H1 (cell line): ENCODE data around the gene DDIAS. TPM values are rescaled to one million over a fixed set of nuclear protein-coding genes. Genes with fewer than 3 reads are reported as not detected.

Source experiments
- CTCF ChIA-PET: fragments of 300-600 bp; sonication (Branson Sonifier 250); formaldehyde crosslinking; loops from one replicate; lab custom pipeline; 2021; ENCODE audit not compliant: partially characterized antibody; lab: Charles Lee
- POLR2A ChIA-PET: fragments of 300-600 bp; sonication (Branson Sonifier 250); formaldehyde crosslinking; loops from one replicate; lab custom pipeline; 2021; ENCODE audit warnings: inconsistent platforms; ENCODE audit not compliant: partially characterized antibody; lab: Charles Lee
- DNase-seq, 2 experiments: peaks; one replicate each; pipeline versions ENCODE4 v3.0.0 to v3.0.0-alpha.2; 2010 to 2022; ENCODE audit warnings: low spot score in 2 of 2, low read depth in 1 of 2, mixed read lengths in 1 of 2
- FAIRE-seq: peaks from 2 replicates; lab custom pipeline; 2011; peaks lifted over from hg19 to GRCh38; lab: Jason Lieb, UNC
- H2AFZ ChIP-seq: 2 replicates; pipeline ENCODE4 v1.8.1; 2012; ENCODE audit warnings: low read length, inconsistent platforms
- H2AK5ac ChIP-seq: 2 replicates; pipeline ENCODE4 v1.6.1; 2013; ENCODE audit warnings: low read depth, low read length
- H2BK120ac ChIP-seq: replicated peaks from 2 replicates; pipeline ENCODE3; 2013; ENCODE audit warnings: low read depth, low read length, inconsistent platforms
- H2BK12ac ChIP-seq: 2 replicates; pipeline ENCODE4 v1.6.1; 2013; ENCODE audit warnings: low read depth, low read length
- H2BK15ac ChIP-seq: 2 replicates; pipeline ENCODE4 v1.6.1; 2013; ENCODE audit warnings: low read length
- H2BK20ac ChIP-seq: 2 replicates; pipeline ENCODE4 v1.6.1; 2013; ENCODE audit warnings: low read length
- H2BK5ac ChIP-seq: 2 replicates; pipeline ENCODE4 v1.6.1; 2013; ENCODE audit warnings: low read depth, low read length
- H3K14ac ChIP-seq: 2 replicates; pipeline ENCODE4 v1.6.1; 2013; ENCODE audit warnings: inconsistent platforms; ENCODE audit not compliant: insufficient read length
- H3K18ac ChIP-seq: 2 replicates; pipeline ENCODE4 v1.6.1; 2013; ENCODE audit warnings: low read length; ENCODE audit errors: extremely low read depth
- H3K23ac ChIP-seq: 2 replicates; pipeline ENCODE4 v1.6.1; 2013; ENCODE audit warnings: inconsistent platforms; ENCODE audit not compliant: insufficient read length
- H3K23me2 ChIP-seq: 2 replicates; pipeline ENCODE4 v1.6.1; 2013; ENCODE audit warnings: low read depth, low read length
- H3K27ac ChIP-seq: 2 replicates; pipeline ENCODE4 v1.6.1; 2011; ENCODE audit warnings: low read depth, low read length, inconsistent platforms
- H3K27me3 ChIP-seq, 4 experiments: replicated peaks in 1 of 4; 1 replicate in 1 of 4; 2 replicates in 3 of 4; pipeline versions ENCODE4 v1.6.1 to v1.8.1; 2011 to 2013; ENCODE audit warnings: low read length in 3 of 4, mild to moderate bottlenecking in 3 of 4, inconsistent platforms in 2 of 4, mixed read lengths in 2 of 4, moderate library complexity in 1 of 4; ENCODE audit not compliant: control insufficient read depth in 3 of 4, insufficient read depth in 3 of 4; ENCODE audit errors: extremely low read depth in 1 of 4
- H3K36me3 ChIP-seq, 4 experiments: 2 replicates each; pipeline versions ENCODE4 v1.6.1 to v1.8.1; 2011 to 2013; ENCODE audit warnings: mild to moderate bottlenecking in 4 of 4, low read length in 3 of 4, moderate library complexity in 2 of 4, control low read depth in 1 of 4, inconsistent platforms in 1 of 4; ENCODE audit not compliant: insufficient read depth in 4 of 4, control insufficient read depth in 2 of 4
- H3K4ac ChIP-seq: replicated peaks from 2 replicates; pipeline ENCODE3; 2013; ENCODE audit warnings: low read length, low read depth, mixed read lengths, inconsistent platforms; ENCODE audit not compliant: insufficient read length
- H3K4me1 ChIP-seq, 4 experiments: replicated peaks in 1 of 4; 1 replicate in 1 of 4; 2 replicates in 3 of 4; pipeline versions ENCODE4 v1.6.1 to v1.8.1; 2011 to 2013; ENCODE audit warnings: low read length in 3 of 4, inconsistent platforms in 2 of 4, mixed read lengths in 1 of 4; ENCODE audit not compliant: insufficient read depth in 4 of 4, control insufficient read depth in 3 of 4
- H3K4me2 ChIP-seq, 2 experiments: 2 replicates each; pipeline versions ENCODE4 v1.6.1 to v1.8.1; 2011 to 2013; ENCODE audit warnings: low read depth in 2 of 2, low read length in 2 of 2, control low read depth in 1 of 2, inconsistent platforms in 1 of 2, mild to moderate bottlenecking in 1 of 2; ENCODE audit not compliant: insufficient read depth in 1 of 2
- H3K4me3 ChIP-seq, 4 experiments: fragments of 200-600, 300-600 bp in 1 of 4; sonication (generic), shearing (Covaris generic), sonication (Bioruptor Twin) in 1 of 4; 2 replicates each; pipeline versions ENCODE4 v1.5.1 to v1.8.1; 2011 to 2016; ENCODE audit warnings: low read length in 4 of 4, low read depth in 3 of 4, control low read depth in 2 of 4, inconsistent platforms in 2 of 4, mild to moderate bottlenecking in 2 of 4, mixed read lengths in 1 of 4, moderate library complexity in 1 of 4; ENCODE audit not compliant: insufficient read depth in 2 of 4; ENCODE audit errors: extremely low read depth in 1 of 4
- H3K56ac ChIP-seq: replicated peaks from 2 replicates; pipeline ENCODE3; 2013; ENCODE audit warnings: low read depth, mild to moderate bottlenecking, mixed read lengths, low read length, inconsistent platforms; ENCODE audit not compliant: insufficient read length
- H3K79me1 ChIP-seq: 2 replicates; pipeline ENCODE4 v1.6.1; 2013; ENCODE audit warnings: low read depth, low read length, control low read depth
- H3K79me2 ChIP-seq, 2 experiments: 2 replicates each; pipeline versions ENCODE4 v1.6.1 to v1.8.1; 2012 to 2013; ENCODE audit warnings: low read length in 2 of 2, mild to moderate bottlenecking in 2 of 2, inconsistent platforms in 1 of 2; ENCODE audit not compliant: insufficient read depth in 2 of 2, control insufficient read depth in 1 of 2
- H3K9ac ChIP-seq, 4 experiments: replicated peaks in 1 of 4; 1 replicate in 1 of 4; 2 replicates in 3 of 4; pipeline versions ENCODE4 v1.6.1 to v1.8.1; 2011 to 2013; ENCODE audit warnings: low read depth in 3 of 4, low read length in 3 of 4, control low read depth in 2 of 4, mild to moderate bottlenecking in 2 of 4, moderate library complexity in 2 of 4, inconsistent platforms in 1 of 4; ENCODE audit errors: extremely low read depth in 1 of 4
- H3K9me3 ChIP-seq, 2 experiments: 2 replicates each; pipeline versions ENCODE4 v1.6.1 to v1.8.1; 2012 to 2013; ENCODE audit warnings: mild to moderate bottlenecking in 2 of 2, moderate library complexity in 2 of 2, control low read depth in 1 of 2, inconsistent platforms in 1 of 2, low read depth in 1 of 2, low read length in 1 of 2, mixed read lengths in 1 of 2; ENCODE audit not compliant: insufficient read depth in 2 of 2
- H4K20me1 ChIP-seq, 2 experiments: replicated peaks in 1 of 2; 2 replicates each; pipeline versions ENCODE3 to v1.8.1; 2011 to 2013; ENCODE audit warnings: inconsistent platforms in 2 of 2, low read length in 2 of 2, mild to moderate bottlenecking in 1 of 2; ENCODE audit not compliant: insufficient read depth in 2 of 2, control insufficient read depth in 1 of 2
- H4K5ac ChIP-seq: 2 replicates; pipeline ENCODE4 v1.6.1; 2013; ENCODE audit warnings: low read length, low read depth, mixed read lengths, inconsistent platforms; ENCODE audit not compliant: insufficient read length
- H4K8ac ChIP-seq: 2 replicates; pipeline ENCODE4 v1.8.0; 2013; ENCODE audit warnings: mild to moderate bottlenecking, moderate library complexity, low read length, inconsistent platforms; ENCODE audit not compliant: insufficient read depth; ENCODE audit errors: extremely low read depth
- H4K91ac ChIP-seq: replicated peaks from 2 replicates; pipeline ENCODE3; 2013; ENCODE audit warnings: low read length, mixed read lengths, inconsistent platforms; ENCODE audit not compliant: insufficient read length
- JUND ChIP-seq: IDR thresholded peaks from 2 replicates; pipeline ENCODE4 v1.6.1; 2011; ENCODE audit warnings: mild to moderate bottlenecking, improper control_type of control experiment, low read length
- RAD21 ChIP-seq, 2 experiments: IDR thresholded peaks in 1 of 2; conservative IDR thresholded peaks in 1 of 2; 2 replicates each; pipeline ENCODE4 v1.6.1; 2011; ENCODE audit warnings: low read depth in 2 of 2, low read length in 2 of 2, improper control_type of control experiment in 1 of 2, inconsistent platforms in 1 of 2, mild to moderate bottlenecking in 1 of 2, moderate library complexity in 1 of 2
- YY1 ChIP-seq: IDR thresholded peaks from 2 replicates; pipeline ENCODE4 v1.6.1; 2011; ENCODE audit warnings: low read depth, mild to moderate bottlenecking, low read length
- polyA plus RNA-seq, 7 experiments: library from polyadenylated mRNA; depleted of rRNA in 3 of 7; stranded (reverse) in 5 of 7; unstranded in 2 of 7; fragments of >200 nt in 5 of 7; fragments of 200-250 nt in 2 of 7; gene quantifications; 1 replicate in 5 of 7; 2 replicates in 1 of 7; 4 replicates in 1 of 7; pipeline versions ENCODE4 v1.2.1 to v1.2.3, GENCODE V29; 2011 to 2013; ENCODE audit warnings: missing spikeins in 2 of 7, mixed read lengths in 2 of 7
- total RNA-seq: library from RNA; stranded (reverse); fragmentation: NEBNext Ultra II Directional; extraction: Animal tissue kit (Norgen Biotek cat#: 25700); gene quantifications from 2 replicates; pipeline ENCODE4 v1.2.1, GENCODE V29; 2021
- TF ChIP-seq, protein P1 (sequence below), 3 experiments: IDR thresholded peaks; 1 replicate in 2 of 3; 2 replicates in 1 of 3; pipeline versions ENCODE4 v1.5.1 to v1.6.1; 2011; ENCODE audit warnings: low read length in 3 of 3, mild to moderate bottlenecking in 3 of 3, inconsistent platforms in 2 of 3, low read depth in 1 of 3, moderate library complexity in 1 of 3; ENCODE audit not compliant: insufficient read depth in 1 of 3; ENCODE audit errors: control extremely low read depth in 1 of 3

DDIAS gene
- total and polyA plus RNA-seq, 2 of the 8 experiments (the other 6 are each of a cell fraction or from before 2014, with no cell fraction given): 11.6 to 25.7 TPM

DNA sequence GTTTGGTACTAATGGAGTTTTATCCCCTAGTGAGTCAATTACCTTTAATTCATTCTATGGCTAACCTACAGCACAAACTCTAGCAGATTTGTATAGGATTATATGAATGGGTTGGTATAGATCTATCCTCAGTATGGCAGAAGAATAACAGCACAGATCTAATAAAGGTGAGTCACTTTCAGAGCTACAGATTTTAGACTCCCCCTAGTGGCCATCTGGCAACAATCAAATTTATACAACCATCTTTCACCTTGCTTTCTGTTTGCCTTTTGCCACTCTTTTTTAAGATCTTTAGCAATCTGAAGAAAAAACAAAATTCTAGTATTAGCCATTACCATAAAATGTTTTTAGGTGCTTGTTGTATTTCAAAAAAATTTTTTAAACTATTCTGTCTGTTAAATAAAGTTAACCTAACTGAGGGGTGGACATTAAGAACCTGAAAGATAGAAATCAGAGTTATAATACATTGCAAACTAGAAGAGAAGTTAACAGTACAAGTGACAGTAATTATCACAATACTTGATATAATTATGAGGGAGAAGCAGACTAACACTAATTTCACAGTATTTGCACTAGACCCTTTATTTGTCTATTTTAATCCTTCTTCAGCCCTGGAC, 25.8 kb downstream of the DDIAS start:
- H3K4me2 ChIP-seq: no peak overlapping the region
- H3K9me3 ChIP-seq: no peaks in the 10 kb centered on the region
- H3K79me1 ChIP-seq: no peaks in the 10 kb centered on the region
- H4K91ac ChIP-seq: no peak overlapping the region
- no peaks in the 10 kb centered on the region for H3K79me2 ChIP-seq
- no peak overlapping the region for H2BK5ac ChIP-seq
- H2BK120ac ChIP-seq: no peak overlapping the region
- H3K14ac ChIP-seq: no peak overlapping the region
- H4K20me1 ChIP-seq: peaks cover 0 to 3% of the 10 kb centered on the region in 2 experiments
- H2BK15ac ChIP-seq: no peak overlapping the region
- no peaks in the 10 kb centered on the region for H3K23me2 ChIP-seq
- no peak overlapping the region for H2AK5ac ChIP-seq
- no peaks in the 10 kb centered on the region for H3K4me1 ChIP-seq
- no peak overlapping the region for H3K56ac ChIP-seq
- TF ChIP-seq RAD21 (IDR thresholded peaks at IDR 0.05 in 1 of 2, conservative IDR thresholded peaks at IDR 0.05 in 1 of 2; ENCODE audit: low read depth in 2 of 2, low read length in 2 of 2): peak; percentile 50 to 59
- TF ChIP-seq JUND: peak; percentile 79
- TF ChIP-seq, protein P1, sequence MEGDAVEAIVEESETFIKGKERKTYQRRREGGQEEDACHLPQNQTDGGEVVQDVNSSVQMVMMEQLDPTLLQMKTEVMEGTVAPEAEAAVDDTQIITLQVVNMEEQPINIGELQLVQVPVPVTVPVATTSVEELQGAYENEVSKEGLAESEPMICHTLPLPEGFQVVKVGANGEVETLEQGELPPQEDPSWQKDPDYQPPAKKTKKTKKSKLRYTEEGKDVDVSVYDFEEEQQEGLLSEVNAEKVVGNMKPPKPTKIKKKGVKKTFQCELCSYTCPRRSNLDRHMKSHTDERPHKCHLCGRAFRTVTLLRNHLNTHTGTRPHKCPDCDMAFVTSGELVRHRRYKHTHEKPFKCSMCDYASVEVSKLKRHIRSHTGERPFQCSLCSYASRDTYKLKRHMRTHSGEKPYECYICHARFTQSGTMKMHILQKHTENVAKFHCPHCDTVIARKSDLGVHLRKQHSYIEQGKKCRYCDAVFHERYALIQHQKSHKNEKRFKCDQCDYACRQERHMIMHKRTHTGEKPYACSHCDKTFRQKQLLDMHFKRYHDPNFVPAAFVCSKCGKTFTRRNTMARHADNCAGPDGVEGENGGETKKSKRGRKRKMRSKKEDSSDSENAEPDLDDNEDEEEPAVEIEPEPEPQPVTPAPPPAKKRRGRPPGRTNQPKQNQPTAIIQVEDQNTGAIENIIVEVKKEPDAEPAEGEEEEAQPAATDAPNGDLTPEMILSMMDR (IDR thresholded peaks at IDR 0.05; ENCODE audit: control extremely low read depth in 1 of 3, insufficient read depth in 1 of 3, low read depth in 1 of 3, low read length in 3 of 3): peak in 2 of 3 experiments; percentile 58 to 61; a peak in 2 of 4 replicates
- no peak for TF ChIP-seq YY1
- CTCF ChIA-PET: interaction anchor here (0.7 to 1.8 kb wide), 16 partner anchors 11 to 332 kb away, joined by 3 to 11 read pairs (median 3); no protein-coding TSS in a partner anchor
- no peak overlapping the region for H3K23ac ChIP-seq
- no peak overlapping the region for H3K18ac ChIP-seq
- no peak overlapping the region for H3K4ac ChIP-seq
- peak; percentile 91 for FAIRE-seq
- no peak overlapping the region for H2BK12ac ChIP-seq
- H3K9ac ChIP-seq: no peak overlapping the region
- POLR2A ChIA-PET: interaction anchor here (0.5 kb wide), 1 partner anchor 259 kb away, joined by 3 read pairs; no protein-coding TSS in a partner anchor
- H3K36me3 ChIP-seq: peaks cover 7 to 31% (median 12%) of the 10 kb centered on the region in 4 experiments
- DNase-seq: no peak
- H2BK20ac ChIP-seq: no peak overlapping the region
- no peak overlapping the region for H2AFZ ChIP-seq
- no peaks in the 10 kb centered on the region for H3K27me3 ChIP-seq
- H4K8ac ChIP-seq: no peak overlapping the region
- no peak overlapping the region for H3K4me3 ChIP-seq
- no peak overlapping the region for H3K27ac ChIP-seq
- H4K5ac ChIP-seq: no peak overlapping the region
